GM18508 (cell line): ENCODE data around the gene ZNF747.
"Not testable (repeated sequence)": the region's sequence is repeated elsewhere in the genome, so short reads cannot be mapped to it uniquely, and the experiment has no call there.

Experiments
- ATAC-seq: cut with Tn5 transposase; IDR thresholded peaks from one replicate; pipeline ENCODE4 v1.9.1; 2021; ENCODE audit warnings: moderate number of reproducible peaks; ENCODE audit not compliant: insufficient read depth, unreplicated experiment

ZNF747 gene

DNA sequence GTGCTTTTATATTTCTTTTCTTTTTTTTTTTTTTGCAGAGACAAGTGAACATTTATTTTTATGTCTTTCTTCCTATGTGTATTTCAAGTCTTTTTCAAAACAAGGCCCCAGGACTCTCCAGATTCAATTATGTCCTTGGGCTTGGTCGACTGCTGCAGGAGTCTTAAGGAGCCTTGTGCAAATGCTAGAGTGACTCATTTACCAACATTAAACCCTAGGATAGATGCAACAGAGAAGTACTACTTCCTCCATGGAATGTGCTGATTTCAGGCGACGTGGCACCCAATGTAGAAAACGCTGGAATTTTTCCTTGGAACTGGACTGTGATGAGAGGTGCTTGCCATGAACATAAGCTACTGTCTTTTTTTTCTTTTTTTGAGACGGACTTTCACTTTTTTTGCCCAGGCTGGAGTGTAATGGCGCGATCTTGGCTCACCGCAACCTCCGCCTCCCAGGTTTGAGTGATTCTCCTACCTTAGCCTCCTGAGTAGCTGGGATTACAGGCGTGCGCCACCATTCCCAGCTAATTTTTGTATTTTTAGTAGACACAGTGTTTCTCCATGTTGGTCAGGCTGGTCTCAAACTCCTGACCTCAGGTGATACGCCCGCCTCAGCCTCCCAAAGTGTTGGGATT, 1.9 kb upstream of the ZNF747 start:
- ATAC-seq: not testable (repeated sequence)

- ATAC-seq: no peak
Measured at GRCh38 chr16:30535777-30536190, 1.1 kb upstream of the ZNF747 start.

DNA sequence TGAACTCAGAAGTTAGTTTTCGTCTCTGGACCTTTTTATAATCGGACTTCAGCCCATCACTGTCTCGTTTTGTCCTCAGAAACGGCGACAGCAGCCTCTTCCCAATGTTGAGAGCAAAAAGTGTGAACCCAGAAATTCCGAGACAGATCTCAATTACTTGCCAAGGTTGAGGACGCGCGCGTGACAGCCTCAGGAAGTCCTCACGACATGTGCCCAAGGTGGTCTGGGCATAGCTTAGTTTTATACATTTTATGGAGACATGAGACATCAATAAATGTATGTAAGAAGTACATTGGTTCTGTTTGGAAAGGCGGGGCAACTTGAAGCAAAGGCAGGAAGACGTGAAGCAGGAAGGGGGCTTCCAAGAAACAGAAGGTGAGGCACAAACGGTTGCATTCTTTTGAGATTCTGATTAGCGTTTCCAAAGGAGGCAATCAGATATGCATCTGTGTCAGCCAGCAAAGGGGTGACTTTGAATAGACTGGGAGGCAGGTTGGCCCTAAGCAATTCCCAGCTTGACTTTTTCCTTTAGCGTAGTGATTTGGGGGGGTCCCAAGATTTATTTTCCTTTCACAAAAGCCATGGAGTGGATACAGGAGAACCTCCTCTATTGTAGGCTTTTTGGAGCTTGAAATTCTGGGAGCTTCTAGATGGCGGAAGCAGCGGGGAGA, 583 bp upstream of the ZNF747 start:
- no peak for ATAC-seq

- ATAC-seq: no peak
Measured at GRCh38 chr16:30533748-30534367, 800 bp downstream of the ZNF747 start.

DNA sequence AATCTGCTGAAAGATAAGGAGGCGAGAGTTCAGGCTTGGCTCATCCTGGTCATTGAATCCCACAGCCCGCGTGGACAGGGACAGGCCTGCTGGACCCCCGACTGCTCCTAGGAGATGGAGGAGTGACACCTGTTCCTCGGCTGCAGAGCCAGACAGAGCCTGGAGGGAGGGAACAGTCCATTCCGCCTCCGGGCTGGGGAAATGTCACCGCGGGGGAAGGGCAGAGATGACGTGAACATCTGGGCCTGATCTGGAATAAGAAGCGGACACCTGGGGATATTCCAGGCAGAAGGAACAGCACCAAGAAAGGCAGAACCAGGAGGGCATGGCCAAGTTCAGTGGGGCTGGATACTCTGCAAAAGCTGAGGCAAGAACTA, 1.5 kb downstream of the ZNF747 start:
- ATAC-seq: no peak

DNA sequence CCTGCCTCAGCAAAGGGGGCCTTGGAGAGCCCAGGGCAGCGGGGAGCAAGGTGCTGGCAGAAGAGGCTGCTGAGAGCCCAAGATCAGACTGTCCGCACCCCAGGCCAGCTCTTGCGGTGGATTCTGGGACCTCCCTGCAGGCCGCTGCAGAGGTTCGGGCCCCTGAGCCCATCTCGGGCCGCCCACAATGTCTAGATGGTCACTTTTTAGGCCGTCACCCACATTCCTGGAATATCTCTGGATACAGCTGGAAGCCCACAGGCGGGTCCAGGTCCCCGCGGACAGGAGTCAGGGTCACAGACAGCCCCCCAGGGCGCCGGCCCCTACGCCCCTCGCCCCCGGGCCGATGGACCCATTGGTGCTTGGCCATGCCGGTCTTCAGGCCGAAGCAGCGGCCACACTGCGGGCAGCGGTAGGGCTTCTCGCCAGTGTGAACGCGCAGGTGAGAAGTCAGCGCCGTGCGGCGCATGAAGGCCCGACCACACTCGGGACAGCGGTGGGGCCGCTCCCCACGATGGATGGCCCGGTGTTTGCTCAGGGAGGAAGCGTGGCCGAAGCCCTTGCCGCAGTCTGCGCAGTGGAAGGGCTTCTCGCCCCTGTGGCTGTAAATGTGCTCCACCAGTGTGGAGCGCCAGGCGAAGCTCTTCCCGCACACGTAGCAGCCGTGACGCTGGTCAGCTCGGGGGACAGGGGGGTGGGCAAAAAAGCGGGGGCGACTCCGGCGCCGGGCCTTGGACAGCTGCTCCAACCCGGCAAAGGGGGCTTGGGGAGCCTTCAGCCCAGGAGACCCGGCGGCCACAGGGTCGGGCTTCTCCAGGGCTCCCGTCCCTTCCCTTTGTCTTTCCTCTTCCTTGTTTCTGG, 2.1 kb downstream of the ZNF747 start:
- no peak for ATAC-seq

- ATAC-seq: no peak
Measured at GRCh38 chr16:30530163-30531037, 4.3 kb downstream of the ZNF747 start.

GRCh38 chr16:30528799-30529457, 5.7 kb downstream of the ZNF747 start:
- ATAC-seq: no peak

DNA sequence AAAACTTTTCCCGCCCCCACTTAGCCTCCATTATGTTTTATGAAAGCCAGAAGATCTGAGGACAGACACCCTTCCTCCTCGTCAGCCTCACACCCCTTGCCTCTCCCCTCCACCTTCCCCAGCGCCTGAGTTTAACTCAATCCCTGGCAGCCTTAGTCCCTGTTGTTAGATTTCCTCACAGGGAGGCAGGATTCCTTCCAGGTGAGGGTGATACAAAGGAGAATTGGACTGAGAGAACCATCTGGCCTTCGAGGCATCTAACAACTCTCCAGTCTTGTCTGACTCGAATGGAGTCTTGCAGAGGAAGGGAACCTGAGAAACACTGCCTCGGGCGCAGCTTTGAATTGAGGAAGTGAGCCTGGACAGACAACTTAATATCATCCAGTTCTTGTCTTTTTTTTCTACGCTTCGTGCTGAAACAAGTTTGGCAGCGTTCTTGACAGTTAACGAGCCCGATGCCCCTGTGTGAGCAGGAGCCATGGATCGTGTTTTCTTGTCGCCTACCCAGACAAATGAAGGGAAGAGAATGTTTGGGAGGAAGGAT, 7.0 kb downstream of the ZNF747 start:
- no peak for ATAC-seq

GRCh38 chr16:30526823-30527634, 7.6 kb downstream of the ZNF747 start:
- ATAC-seq: peak; percentile 50

- no peak for ATAC-seq
Measured at GRCh38 chr16:30526137-30526822, 8.4 kb downstream of the ZNF747 start, which contains the start of gene ZNF768. Gene ZNF768, minus strand, starts transcription at chr16:30526566. Its CDS starts 153 bp downstream, at chr16:30526413.

- no peak for ATAC-seq
Measured at GRCh38 chr16:30525844-30526136, 8.9 kb downstream of the ZNF747 start.

DNA sequence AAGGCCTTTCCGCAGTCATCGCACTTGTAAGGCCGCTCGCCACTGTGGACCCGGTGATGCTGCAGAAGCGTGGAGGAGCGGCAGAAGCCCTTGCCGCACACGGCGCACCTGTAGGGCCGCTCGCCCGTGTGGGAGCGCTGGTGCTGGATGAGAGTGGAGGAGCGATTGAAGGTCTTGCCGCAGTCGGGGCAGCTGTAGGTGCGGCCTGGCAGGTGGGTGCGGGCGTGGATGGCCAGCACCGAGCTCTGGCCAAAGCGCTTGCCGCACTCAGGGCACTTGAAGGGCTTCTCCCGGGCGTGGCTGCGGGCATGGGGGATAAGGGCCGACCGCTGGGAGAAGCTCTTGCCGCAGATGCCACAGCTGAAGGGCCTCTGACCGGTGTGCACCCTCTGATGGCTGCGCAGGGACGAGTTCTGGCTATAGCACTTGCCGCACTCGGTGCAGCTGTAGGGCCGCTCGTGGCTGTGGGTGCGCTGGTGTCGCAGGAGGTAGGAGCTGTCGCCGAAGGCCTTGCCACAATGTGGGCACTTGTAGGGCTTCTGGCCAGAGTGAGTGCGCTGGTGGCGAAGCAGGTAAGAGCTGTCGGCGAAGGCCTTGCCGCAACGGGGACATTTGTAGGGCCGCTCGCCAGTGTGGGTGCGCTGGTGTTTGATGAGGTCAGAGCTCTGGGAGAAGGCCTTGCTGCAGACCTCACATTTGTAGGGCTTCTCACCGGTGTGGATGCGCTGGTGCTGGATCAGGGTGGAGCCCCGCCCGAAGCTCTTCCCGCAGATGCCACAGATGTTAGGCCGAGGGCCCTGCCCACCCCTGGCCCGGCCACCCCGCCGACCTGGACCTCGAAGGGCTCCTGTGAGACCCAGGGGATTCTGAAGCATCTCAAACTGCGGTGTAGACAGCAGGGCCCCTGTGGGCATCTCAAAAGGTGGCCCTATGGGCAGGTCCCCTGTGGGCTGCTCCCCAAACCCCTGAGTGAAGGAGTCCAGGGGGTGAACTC, 9.8 kb downstream of the ZNF747 start:
- ATAC-seq: no peak

DNA sequence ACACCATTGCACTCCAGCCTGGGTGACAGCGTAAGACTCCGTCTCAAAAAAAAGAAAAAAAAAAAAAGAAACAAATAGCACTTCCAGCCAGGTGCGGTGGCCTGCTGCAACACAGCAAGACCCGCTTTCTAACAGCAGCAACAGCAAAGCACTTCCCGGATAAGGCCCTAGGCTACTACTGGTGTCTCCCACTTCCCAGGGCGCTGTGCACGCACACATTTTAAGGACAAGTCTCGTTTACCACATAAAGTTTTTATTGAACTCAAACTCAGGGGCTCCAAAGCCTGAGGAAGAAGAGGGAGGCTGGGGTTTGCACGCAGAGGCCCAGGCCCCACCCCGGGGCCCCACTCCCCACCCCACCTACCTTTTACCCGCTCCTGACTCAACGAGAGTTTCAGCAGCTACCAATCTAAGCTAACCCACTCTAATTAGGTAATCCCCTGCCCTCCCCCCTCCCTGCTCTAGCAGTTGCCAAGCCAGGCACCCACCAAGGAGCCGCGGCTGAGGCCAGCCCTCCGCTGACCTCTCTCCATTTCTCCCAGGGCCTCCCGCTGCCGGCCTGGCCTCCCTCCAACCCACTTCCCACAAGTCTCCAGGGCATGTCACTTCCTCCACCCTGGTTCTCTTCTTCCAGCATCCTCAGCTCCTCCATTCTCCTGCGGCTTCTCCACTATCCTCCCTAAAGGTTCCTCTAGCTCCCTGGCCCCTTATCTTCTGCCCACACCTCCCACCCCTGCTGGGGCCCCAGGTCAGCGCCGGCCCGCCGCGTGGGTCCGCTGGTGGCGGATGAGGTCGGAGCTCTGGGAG, 10.7 kb downstream of the ZNF747 start:
- no peak for ATAC-seq

DNA sequence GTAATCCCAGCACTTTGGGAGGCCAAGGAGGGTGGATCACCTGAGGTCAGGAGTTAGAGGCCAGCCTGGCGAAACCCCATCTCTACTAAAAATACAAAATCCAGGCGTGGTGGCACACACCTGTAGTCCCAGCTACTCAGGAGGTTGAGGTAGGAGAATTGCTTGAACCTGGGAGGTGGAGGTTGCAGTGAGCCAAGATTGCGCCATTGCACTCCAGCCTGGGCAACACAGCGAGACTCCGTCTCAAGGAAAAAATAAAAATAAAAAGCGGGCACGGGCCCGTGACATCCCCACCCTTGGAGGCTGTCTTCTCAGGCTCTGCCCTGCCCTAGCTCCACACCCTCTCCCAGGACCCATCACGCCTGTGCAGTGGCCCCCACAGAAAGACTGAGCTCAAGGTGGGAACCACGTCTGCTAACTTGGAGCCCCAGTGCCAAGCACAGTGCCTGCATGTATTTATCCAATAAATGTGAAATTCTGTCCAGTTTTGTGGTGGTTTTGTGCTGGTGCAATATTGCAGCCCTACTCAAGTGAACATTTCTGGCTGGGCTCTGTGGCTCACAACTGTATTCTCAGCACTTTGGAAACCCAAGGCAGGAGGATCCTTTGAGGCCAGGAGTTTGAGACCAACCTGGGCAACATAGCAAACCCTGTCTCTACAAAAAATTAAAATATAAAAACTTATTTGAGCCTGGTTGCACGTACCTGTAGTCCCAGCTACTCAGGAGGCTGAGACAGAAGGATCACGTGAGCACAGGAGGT, 11.8 kb downstream of the ZNF747 start:
- not testable (repeated sequence) for ATAC-seq
